Measurements from ENCODE around the gene CYP1A2. TPM values are rescaled to one million over a fixed set of nuclear protein-coding genes. Genes with fewer than 3 reads are reported as not detected.
A peak's percentile ranks its signal among the peaks of the same experiment; 100 is the strongest.
"Not testable (repeated sequence)": the region's sequence is repeated elsewhere in the genome, so short reads cannot be mapped to it uniquely, and the experiment has no call there.

CYP1A2 gene
- total RNA-seq, 1 donor from 2014 or later, result not detected

DNA sequence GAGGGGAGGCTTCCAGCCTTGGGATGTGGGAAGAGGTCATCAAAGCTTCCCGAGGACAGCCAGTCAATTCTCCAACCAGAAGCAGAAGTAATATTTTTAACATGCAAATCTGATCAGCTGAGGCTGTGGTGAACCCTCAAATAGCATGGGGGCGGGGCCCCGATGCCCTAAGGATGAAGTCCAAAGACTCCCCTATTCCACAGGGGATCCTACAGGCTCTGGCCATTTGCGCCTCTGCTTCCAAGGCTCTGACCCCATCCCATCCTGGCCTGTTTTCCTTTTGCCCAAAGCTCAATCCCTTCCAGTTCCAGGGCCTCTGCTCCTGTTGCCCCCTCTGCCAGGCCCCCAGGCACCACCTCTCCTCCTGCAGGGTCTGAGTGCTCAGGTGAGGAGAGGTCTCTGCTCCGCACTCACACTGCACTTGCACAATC, 26.5 kb downstream of the CYP1A2 start:
- FAIRE-seq, result no peak
- DNase-seq (ENCODE audit: low spot score in 2 of 2), result no peak

DNA sequence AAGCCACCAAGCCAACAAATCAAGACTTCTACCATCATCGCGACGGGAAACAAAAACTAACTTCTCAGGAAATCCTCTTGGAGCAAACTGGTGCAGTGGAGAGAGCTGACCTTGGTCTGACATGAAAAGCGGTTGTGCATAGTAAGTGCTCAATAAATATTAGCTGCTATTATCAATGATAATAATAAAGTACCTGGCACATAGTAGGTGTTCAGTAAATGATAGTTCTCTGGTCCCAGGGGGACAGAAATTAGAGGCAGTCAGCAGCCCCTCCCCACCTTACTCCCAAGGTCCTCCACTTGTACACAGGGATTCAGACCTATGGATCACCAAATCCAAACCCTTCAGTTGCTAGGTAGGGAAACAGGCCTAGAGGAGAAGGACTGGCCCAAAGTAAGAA, 27.2 kb downstream of the CYP1A2 start:
- FAIRE-seq (no peak), DNase-seq (ENCODE audit: low spot score in 2 of 2) (no peak)

DNA sequence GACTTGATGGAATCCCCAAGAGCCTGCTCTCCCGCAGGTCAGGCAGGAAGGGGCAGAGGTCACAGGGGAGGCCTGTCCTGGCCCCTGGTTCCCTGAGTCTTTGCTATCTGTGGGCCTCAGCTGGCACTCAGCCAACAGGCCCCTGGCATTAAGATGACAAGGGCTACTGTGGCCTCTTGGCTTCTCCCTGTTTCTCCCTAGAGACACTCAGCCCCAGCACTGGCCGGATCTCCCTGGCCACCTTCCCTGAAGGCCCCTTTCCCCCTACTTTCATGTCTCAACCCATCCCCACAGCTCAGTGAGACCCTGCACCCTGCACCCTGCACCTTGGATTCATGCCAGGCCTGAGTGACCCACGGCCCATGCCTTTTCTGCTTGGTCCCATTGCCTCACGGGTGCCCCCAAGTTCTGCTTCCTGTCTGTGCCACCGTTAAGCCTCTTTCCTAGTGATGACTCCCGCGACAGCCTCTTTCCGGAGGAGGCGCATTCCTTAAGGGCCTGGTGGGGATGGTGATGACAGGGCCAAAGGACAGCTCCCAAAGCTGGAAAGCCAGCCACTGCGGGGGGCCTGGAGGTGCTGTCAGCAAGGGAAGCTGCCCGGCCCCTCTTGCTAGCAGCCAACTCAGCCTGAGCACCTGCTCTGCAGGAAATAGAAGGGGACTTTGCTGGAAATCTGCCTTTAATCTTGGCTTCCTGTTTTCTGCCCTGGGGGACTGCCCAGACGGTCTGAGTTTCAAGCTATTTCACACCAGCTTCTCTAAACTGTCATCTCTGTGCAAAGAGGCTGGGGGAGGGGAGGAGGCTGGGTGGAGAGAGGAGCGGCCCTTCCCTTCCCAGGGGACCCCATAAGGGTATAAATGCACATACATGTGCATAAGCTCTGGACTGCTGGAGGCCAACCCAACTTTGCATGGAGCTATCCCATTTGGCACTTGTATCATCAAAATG, 28.4 kb downstream of the CYP1A2 start:
- DNase-seq (ENCODE audit: low spot score in 2 of 2), result no peak
- FAIRE-seq, result no peak

DNA sequence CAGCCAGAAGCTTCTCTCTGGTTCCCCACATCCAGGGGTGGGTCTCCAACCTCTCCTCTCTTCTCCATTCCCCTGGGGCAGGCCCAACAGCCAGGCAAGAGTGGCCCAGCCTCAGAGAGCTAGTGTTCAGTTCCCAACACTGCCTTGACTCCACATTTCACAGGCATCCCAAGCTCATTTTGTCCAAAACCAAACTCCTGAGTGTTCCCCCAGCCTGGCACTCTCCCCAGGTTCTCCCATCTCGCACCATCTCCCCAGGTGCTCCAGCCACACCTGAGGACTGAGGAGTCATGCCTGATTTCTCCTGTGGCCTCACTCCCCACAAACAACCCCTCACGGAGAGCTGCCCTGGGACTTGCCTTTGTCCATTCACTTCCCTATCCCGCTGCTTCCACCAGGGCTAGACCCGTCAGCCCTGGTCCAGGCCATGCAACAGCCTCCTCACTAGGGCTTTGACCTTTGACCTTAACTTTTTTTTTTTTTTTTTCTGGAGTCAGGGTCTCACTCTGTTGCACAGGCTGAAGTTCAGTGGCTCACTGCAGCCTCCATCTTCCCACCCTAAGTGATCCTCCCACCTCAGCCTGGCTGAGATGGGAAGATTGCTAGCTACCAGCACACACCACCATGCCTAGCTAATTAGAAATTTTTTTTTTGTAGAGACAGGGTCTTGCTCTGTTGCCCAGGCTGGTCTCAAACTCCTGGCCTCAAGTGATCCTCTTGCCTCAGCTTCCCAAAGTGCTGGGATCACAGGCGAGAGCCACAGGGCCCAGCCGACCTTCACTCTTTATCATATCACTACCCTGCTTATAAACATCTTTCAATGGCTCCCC, 29.3 kb downstream of the CYP1A2 start:
- FAIRE-seq (no peak), DNase-seq (ENCODE audit: low spot score in 2 of 2) (no peak)

DNA sequence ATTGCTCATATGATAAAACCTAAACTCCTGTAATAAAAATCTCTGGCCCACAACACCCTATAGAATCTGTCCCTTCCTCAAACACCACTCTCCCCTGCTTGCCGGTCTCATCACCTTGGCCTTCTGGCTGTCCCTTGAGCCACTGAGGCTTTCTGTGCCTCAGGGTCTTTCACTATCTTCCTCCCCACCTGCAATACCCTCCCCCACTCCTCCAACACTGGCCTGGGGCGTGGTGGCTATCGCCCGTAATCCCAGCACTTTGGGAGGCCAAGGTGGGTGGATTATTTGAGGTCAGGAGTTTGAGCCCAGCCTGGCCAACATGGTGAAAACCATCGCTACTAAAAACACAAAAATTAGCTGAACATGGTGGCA, 29.9 kb downstream of the CYP1A2 start:
- DNase-seq (ENCODE audit: low spot score in 2 of 2) (no peak), FAIRE-seq (no peak)

DNA sequence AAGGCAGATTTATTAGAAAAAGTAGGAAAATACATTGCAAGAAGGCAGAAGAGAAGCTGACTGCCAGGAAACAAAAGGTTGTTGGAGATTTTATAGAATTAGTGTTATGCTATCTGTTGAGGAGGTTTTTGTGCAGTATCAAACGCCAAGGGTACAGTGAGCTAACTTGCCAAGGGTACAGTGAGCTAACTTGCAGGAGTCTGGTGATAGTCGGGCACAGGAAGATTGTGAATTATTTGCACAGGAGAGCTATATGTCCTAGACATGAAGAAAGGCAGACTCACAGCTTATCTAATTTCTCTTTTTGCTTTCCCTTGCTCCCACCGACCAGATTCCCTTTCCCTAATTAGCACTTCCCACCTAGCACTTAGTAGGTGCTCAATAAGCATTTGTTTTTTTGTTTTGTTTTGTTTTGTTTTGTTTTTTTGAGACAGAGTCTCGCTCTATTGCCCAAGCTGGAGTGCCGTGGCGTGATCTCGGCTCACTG, 30.6 kb downstream of the CYP1A2 start:
- no peak for FAIRE-seq
- no peak for DNase-seq (ENCODE audit: low spot score in 2 of 2)

DNA sequence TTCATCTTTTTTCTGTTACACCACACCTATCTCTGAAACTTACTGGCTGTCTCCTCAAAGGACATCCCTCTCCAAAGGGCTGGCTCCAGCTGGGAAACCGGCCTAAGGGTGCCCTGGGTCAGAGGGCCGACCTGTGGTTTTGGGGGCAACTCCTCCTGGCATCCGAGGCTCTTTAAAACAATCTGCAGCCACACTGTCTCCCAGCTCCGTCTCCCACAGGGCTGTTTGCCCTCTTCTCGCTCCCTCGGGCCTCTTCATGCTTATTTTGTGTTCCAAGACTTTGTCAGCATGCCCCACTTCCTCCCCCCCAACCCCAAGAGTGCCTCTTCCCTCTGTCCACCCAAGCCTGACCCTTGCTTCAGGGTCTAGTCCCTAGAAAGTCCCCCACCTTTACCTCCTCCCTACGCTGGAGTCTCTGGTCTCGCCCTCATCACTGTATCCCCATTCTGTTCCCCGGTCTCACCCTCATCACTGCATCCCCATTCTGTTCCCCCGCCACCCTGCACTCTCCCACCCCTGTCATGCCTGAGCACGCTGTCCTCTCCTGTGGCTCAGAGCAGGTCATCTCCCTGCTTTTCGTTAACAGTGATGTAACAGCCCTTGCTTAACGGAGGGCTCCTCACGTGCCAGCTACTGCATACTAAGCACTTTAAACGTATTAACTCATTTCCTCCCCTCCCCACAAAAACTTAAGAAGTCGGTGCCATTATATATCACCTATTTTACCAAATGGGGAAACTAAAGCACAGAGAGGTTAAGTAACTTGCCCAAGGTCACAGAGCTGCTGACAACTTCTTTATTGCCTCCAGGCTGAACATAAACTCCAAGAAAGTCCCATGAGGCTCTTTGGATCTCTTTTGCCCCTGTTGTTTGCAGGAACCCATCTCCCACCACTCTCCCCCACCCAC, 32.1 kb downstream of the CYP1A2 start:
- no peak for FAIRE-seq

DNA sequence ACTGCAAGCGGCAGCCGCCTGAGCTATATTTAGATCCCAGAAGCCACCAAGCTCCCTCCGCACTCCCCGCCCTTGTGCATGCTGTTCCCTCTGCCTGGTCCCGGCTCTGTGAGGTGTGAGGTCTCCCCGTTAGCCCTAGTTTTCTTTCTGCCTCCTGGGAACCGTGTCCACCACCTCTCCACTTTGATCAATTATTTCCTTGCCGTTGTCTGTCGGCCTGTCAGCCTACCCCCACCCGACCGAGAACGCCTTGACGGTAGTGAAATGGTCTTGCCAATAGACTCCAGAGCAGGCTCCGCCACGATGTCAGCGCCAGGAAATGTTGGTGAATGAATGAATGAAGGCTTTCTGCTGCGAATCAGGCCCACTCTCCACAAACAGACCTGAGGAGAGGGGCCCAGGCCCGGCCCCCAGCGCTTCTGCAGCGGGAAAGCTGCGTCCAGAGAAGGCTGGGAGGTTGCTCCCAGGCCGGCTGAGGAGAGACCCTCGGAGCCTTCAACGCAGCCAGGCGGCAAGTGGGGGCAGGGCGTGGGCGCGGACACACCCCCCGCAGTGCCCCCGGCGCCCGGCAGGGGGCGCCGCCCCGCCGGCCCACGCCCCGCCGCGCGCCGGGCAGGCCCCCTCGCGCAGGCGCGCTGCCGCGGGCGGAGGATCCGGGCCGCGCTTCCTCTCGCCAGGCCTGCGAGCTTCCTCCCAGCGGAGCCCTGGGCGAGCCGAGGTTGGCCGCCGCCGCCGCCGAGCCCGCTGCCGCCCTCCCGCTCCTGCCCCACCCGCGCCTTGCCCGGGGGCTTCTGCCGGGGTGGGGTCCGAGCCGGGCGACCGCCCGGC, 33.0 kb downstream of the CYP1A2 start, which contains the start of gene CSK:
CSK (plus strand) TSS at position 650 of the 828 bp plus-strand sequence. CDS start 16,218 bp downstream, outside the sequence.
- DNase-seq (ENCODE audit: low spot score in 2 of 2), result peak; percentile 93 to 95
- no peak for FAIRE-seq

More for the DNA sequence above, 32.1 kb downstream of the CYP1A2 start:
- DNase-seq (ENCODE audit: low spot score in 2 of 2), result no peak

DNA sequence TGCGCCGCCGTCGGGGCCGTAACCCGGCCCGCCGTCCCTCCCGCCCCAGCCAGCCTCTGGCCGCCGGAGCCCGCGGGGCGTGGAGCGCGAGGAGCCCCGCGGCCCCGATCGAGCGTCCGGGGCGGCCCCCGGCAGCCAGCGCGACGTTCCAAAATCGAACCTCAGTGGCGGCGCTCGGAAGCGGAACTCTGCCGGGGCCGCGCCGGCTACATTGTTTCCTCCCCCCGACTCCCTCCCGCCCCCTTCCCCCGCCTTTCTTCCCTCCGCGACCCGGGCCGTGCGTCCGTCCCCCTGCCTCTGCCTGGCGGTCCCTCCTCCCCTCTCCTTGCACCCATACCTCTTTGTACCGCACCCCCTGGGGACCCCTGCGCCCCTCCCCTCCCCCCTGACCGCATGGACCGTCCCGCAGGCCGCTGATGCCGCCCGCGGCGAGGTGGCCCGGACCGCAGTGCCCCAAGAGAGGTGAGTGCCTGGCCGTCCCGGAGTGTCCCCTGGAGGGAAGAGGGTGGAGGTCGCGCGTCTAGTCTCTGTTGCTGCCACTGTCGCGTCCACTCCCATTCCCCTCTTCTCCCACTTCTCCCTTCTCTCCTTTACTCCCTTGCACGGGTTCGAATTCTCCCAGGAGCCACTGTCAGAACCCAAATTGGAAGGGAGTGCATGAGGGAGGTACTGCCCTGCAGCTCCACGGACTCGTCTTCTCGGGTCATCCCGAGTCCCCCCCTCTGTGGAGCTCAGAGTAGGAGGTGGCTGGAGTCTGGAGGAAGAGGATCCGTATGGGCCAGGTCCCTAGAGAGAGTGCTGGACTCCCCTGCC, 33.8 kb downstream of the CYP1A2 start:
- DNase-seq (ENCODE audit: low spot score in 2 of 2), result peak in 1 of 2 donors; percentile 69
- FAIRE-seq, result no peak

DNA sequence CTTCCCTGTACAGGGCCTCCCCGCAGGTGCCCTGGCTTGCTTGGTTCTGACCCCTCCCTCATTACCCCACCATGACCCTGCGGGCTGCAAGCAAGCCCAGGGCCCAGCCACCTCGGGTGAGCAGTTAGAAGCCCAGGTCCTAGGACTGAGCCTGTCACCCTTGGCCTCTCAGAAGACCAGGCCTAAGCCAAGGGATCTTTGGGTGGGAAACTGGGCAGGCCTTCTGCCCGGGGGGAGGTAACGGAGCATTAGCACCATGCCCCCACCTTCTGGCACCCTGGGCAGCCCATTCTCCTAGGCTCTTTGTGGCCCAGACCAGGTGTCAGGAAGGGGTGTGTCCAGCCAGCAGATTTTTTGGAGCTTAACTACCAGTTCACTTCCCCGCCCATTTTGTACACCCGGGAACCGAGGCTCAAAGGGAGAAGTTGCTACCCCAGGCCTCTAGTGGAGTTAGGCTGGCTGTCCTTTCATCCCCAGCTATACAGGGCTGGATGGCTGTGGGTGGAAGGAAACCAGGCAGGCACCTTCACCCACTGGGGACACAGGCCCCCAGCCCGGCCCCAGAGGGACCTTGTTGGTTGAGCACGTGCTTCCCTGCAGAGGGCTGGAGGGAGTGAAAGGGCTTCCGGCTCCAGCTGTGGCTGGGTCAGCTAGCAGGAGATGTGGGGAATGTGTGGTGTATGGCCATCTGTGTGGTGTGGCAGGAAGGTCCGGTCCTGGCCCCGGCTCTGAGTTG, 34.6 kb downstream of the CYP1A2 start:
- DNase-seq (ENCODE audit: low spot score in 2 of 2) (no peak), FAIRE-seq (no peak)

DNA sequence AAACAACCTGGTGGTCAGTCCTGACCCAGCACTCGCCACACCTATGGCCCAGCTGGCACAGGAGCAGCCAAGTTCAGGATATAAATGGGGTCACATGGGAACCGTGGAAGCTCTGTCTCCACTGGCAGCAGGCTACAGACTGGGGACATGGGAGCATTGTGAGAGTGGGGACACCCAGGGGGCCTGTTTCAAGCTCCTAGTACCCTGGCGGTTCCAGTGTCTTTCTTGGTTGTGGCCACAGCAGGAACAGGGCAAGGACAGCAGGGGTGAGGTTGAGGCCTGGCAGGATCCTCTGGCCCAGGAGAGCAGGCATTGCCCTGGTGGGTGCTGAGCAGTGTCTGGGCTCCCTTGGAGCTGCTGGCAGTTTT, 35.1 kb downstream of the CYP1A2 start:
- no peak for FAIRE-seq
- DNase-seq (ENCODE audit: low spot score in 2 of 2), result no peak

DNA sequence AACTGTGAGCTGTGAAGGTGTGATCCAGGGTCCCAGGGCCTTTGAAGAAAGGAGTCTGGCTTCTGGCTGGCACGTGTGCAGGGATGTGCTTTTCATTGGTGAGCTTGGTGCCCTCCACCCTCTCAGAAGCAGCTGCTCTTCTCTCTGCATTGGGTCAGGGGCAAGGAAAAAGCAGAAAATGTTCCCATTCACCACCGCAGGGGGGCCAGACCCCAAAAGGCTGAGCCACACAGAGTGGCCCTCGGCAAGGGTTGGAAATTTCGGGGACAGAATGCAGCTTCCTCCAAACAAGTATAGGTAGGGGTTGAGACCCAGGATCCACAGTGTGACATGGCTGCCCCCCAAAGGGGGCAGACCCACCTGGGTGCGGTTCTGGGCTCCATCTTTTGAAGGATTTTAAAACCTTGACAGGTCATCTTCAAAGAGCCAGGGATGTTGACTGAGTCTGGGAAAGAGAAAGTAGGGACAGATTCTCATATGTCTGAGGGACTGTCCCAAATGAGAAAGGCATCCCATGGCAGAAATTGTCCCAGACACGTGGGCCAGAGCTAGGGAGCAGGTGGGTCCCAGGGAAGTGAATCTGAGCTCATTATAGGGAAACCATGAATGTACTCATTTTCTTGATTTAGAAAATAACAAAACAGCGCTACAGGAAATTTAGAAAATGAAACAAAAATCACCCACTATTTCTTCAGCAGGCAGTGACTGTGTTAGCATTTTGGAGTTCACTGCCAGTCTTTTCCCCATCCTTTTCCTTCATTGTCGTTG, 36.0 kb downstream of the CYP1A2 start:
- DNase-seq (ENCODE audit: low spot score in 2 of 2) (no peak), FAIRE-seq (no peak)

DNA sequence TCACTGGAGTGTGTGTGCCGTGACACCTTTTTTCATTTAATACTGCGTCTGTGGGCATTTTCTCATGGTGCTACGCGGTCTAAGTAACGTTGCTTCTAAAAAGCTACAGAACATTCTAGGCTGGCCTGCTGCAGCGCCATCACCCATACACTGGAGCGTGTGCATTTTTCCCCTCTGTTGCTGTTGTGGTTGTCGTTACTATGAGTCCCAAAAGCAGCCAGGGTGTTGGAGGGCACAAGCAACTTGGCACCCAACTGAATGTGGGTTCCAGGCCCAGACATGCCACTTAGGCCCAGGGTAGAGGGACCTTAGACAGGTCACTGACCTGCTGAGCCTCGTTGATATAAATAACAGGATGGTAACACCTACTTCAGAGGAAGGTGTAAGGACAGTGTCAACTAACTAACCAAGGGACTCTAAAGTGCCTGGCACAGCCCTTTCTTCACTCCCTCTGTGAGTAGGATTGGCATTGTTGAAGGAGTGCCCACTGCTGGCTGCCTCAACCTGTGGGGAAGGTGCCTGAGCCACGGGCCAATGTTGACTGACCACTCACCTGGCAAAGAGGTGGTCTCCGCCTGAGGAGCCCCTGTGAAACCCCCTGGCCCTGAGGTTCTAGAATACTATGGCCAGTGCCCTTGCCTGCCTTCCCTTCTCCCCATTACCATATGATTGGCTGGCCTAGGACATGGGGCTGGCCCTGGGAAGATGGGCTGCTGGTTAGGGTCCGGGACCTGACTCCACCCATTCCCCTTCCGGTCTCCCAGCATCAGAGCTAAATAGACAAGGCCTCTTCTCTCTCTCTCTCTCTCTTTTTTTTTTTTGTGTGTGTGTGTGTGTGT, 36.8 kb downstream of the CYP1A2 start:
- DNase-seq (ENCODE audit: low spot score in 2 of 2) (no peak), FAIRE-seq (no peak)

DNA sequence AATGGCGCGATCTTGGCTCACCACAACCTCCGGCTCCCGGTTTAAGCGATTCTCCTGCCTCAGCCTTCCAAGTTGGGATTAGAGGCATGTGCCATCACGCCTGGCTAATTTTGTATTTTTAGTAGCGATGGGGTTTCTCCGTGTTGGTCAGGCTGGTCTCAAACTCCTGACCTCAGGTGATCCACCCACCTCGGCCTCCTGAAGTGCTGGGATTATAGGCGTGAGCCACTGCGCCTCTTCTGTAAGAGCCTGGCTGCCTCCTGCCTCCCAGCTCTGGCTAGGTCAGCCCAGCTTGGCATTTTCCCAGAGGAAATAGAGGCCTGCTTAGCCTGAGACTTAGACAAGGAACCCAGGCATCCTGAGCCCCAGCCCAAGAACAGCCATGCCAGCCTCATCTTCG, 37.4 kb downstream of the CYP1A2 start:
- FAIRE-seq, result not testable (repeated sequence)

DNA sequence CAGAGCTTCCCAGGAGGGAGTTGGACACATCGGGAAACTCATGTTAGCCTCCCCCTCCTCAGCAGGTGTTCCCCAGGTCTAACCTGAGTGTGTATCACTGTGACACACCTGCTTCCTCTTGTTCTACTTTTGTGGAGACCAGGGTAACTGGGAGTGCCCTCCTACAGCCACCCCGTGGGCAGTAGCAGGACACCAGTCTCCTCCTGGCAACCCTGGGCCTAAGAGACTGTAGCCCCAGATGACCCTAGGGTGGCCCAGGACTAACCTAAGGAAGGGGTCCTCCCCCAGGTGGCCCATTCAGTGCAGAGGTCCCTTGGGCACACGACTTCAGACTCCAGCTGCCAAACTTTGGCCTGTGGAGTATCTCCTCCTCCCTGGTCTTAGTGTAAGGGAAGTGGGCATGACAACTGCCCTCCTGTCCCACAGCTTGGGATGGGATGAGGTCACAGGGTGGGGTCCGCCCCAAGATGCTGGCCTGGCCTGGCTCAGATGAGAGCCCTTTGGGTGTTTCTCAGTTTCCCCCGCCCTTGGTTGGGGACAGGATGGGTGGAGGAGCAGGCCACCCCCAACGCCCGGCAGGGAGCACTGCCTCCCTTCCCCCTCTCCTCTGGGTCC, 38.0 kb downstream of the CYP1A2 start:
- no peak for FAIRE-seq
- no peak for DNase-seq (ENCODE audit: low spot score in 2 of 2)

More for the DNA sequence above, 37.4 kb downstream of the CYP1A2 start:
- not testable (repeated sequence) for DNase-seq (ENCODE audit: low spot score in 2 of 2)
